Measurements from ENCODE around the gene TMC8.

The TMC8 gene

DNA sequence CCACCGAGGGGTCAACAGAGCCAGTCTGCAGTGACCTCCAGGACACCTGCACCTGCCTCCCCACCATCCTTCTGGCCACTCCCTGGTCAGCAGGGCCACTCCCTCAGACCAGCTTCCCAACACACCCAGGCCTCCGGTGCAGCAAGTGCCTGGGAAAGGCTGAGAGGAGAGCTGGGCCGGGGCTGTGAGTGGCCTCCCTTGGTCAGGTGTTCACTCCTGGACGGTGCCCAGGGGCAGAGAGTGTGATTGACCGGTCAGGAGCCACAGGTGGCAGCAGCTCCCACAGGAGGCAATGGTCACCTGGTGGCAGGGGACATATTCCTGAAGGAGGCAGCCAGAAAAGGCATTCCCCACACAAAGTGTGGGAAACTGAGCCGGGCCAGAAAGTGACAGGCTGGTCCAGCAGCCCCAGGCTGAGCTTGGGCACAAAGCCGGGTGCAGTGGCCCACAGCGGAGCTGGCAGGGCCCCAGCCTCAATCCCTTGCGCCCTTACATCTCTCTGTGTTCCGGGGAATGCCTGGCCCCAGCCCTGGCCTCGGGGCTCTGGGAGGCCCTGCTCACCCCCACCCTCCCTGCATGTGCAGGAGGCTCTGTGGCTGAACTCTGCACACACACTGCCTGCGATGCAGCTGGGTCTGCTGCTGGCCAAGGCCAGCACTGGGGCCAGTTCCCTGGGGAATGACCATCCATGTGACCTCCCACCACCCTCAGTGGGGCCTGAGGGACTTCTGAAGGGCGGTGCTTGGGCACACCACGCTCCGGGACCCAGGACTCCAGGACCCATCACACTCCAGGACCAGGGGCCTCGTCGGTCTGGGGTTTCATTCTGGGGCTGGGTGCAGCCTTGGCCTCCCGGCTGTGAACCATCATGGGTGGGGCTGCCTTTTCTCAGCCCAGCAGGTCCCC is 14.4 kb downstream of the TMC8 start:
- no peak for TF ChIP-seq CTCF (IDR thresholded peaks at IDR 0.05; ENCODE audit: low read depth, low read length)
- DNase-seq (ENCODE audit: extremely low read depth, low read depth): no peak

DNA sequence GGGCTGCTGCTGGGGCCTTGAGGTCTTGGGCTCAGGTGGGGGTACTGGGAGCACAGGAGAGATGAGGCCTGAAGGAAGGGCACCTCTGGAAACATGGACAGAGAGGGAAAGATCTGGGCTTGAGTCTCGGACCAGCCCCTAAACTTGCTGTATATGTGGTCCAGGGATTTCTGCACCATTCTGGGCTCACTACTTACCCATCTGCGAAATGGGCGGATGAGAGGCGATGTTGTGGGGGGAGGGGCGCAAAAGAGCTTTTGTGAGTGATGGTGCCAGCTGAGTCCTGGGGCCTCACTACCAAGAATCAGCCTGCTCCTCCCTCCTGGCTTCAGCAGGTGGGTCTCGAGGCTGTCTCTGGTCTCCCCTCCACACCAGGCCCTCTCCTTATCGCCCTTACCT is 15.9 kb downstream of the TMC8 start:
- TF ChIP-seq CTCF (IDR thresholded peaks at IDR 0.05; ENCODE audit: low read depth, low read length): no peak
- DNase-seq (ENCODE audit: extremely low read depth, low read depth): no peak

GRCh38 chr17:78146881-78147280 is 16.3 kb downstream of the TMC8 start:
- DNase-seq (ENCODE audit: extremely low read depth, low read depth): no peak
- no peak for TF ChIP-seq CTCF (IDR thresholded peaks at IDR 0.05; ENCODE audit: low read depth, low read length)

DNA sequence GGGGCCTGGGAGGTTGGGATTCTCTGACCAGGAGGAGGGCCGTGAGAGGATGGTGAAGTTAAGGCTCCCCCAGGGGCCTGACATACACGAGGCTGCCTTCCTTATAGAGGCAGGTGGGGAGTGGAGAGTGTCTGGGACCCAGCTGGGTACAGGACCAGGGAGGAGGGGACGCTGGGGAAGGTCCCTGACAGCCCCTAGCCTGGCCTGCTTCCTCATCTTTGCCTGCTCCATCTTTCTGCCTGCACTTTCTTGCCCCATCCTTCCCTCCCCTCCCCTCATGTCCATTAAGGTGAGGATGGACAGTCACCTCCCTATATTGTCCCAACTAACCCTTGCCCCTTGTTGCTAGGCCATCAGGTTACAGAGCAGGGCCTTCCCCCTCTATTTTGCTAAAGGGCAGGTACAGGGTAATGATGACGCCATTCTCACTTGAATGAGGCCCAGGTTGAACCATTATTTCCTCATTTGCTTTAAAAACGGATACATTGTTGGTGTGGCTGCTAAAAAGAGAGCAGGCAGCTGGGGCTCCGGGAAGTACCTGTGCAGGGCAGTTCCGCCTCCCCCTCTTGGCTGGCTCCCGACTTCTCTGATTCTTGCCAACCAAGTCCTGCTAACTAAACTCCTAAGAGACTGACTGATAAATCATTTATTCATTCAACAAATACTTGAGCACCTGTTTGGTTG is 16.9 kb downstream of the TMC8 start:
- no peak for DNase-seq (ENCODE audit: extremely low read depth, low read depth)

DNA sequence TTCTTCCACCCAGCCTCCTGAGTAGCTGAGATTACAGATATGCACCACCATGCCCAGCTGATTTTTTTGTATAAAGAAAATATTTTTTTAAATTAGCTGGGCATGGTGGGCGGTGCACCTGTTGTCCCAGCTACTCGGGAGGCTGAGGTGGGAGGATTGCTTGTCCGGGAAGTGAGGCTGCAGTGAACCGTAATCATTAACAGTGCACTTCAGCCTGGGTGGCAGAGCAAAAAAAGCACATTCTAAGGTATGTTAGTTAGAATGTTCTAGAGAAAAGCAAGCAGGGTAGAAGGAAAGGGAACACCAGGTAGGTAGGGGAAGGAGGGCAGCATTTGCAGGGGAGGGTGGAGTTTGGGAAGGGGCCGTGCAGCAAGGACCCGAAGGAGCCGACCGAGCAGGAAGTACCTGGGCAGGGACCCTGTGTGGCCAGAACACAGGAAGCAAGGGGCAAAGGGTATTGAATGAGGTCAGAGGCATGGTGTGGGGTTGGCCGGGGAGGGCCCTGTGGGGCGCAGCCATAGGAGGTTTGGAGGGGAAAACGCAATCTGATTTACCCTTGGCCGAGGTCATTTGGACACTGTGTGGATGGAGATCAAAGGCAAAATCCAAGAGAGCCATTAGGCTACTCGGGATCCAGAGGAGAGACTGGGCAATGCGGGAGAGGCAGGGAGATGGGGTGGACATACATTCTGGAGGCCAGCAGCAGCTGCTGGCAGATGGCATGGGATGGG is 17.9 kb downstream of the TMC8 start:
- no peak for TF ChIP-seq CTCF (IDR thresholded peaks at IDR 0.05; ENCODE audit: low read depth, low read length)
- no peak for DNase-seq (ENCODE audit: extremely low read depth, low read depth)

More for the DNA sequence above, 16.9 kb downstream of the TMC8 start:
- TF ChIP-seq CTCF (IDR thresholded peaks at IDR 0.05; ENCODE audit: low read depth, low read length): no peak

DNA sequence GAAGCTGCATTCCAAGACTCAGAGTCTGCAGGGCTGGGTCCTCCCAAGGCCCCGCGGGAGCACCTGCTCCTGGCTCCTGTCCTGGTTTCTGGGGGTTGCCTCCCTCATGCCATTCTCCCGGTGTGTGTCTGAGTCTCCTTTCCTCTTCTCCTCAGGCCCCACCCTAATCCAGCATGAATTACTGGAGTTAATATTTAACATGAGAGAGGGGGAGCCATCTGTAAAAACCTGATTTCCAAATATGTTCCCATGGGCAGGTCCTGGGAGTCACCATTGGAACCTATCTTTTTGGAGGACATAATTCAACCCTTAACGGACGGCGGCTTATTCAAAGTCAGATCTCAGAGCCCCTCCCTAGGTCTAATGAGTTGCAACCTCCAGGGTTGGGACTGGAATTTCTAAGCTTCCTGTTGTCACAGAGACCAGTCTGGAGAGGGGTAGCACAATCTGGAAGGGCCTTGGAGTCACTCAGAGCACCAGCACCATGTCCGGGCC is 21.0 kb downstream of the TMC8 start:
- TF ChIP-seq CTCF (IDR thresholded peaks at IDR 0.05; ENCODE audit: low read depth, low read length): no peak
- no peak for DNase-seq (ENCODE audit: extremely low read depth, low read depth)

Data from AG09319 (cell line).